Activated T-helper 17 cell treated with anti-CD3 and anti-CD28 coated beads, Interleukin-2, amount 50 U/mL, for 72 hours (primary cell): Measurements from ENCODE around the gene KCTD14. TPM values are rescaled to one million over a fixed set of nuclear protein-coding genes. Genes with fewer than 3 reads are reported as not detected.
"Not testable (repeated sequence)": the region's sequence is repeated elsewhere in the genome, so short reads cannot be mapped to it uniquely, and the experiment has no call there.

Experiments
- ATAC-seq: fragments of 150-1000 bp; cut with Tn5 transposase; replicated peaks from 2 replicates; pipeline ENCODE4 v1.10.0; 2021; ENCODE audit warnings: mild to moderate bottlenecking, moderate library complexity
- H3K27ac Mint-ChIP-seq: one replicate; pipeline ENCODE4 v1.8.0; 2022; ENCODE audit warnings: mixed read lengths
- H3K27me3 Mint-ChIP-seq: one replicate; pipeline ENCODE4 v1.8.0; 2022; ENCODE audit warnings: mixed read lengths
- H3K36me3 Mint-ChIP-seq: one replicate; pipeline ENCODE4 v1.8.0; 2022; ENCODE audit warnings: low read depth, mild to moderate bottlenecking, mixed read lengths
- H3K4me1 Mint-ChIP-seq: one replicate; pipeline ENCODE4 v1.8.0; 2022; ENCODE audit warnings: mixed read lengths
- H3K4me3 Mint-ChIP-seq: one replicate; pipeline ENCODE4 v1.8.0; 2022; ENCODE audit warnings: mild to moderate bottlenecking, mixed read lengths
- H3K9me3 Mint-ChIP-seq: one replicate; pipeline ENCODE4 v1.8.0; 2022; ENCODE audit warnings: mixed read lengths
- total RNA-seq, 2 donors: library from RNA; stranded (reverse); gene quantifications; one replicate each; pipeline ENCODE4 v1.2.3, GENCODE V29; 2022

Gene KCTD14
- total RNA-seq, 2 donors from 2014 or later: 0.21 TPM; not detected in 1

DNA sequence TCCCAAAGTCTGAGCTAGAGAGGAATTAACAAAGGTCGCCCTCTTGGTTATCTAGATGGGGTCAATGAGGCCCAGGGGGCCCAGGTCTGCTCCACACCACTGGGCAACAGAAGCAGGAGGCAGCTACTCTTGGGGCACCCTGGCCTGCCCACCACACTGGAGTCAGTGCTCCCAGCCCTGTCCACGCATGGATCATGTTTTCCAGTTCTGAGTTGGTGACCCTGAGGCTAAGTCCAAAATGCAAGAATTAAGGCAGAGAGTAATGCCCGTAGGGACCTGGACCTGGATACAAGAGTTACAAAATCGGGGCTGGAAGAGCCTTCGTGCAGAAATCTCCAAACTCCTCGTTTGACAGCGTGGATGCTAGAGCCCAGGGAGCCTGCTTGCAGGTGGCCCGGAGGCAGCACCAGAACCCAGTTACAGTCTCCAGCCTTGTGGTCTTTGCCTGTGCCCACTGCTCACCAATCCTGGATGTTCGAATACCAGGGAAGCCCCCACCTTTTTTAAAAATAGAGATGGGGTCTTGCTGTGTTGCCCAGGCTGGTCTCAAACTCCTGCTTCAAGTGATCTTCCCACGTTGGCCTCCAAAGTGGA lies 34.5 kb upstream of the KCTD14 start:
- H3K9me3 Mint-ChIP-seq: no peaks in the 10 kb centered on the region
- ATAC-seq: no peak
- H3K27me3 Mint-ChIP-seq: no peaks in the 10 kb centered on the region
- no peaks in the 10 kb centered on the region for H3K36me3 Mint-ChIP-seq
- H3K27ac Mint-ChIP-seq: no peak overlapping the region
- no peaks in the 10 kb centered on the region for H3K4me1 Mint-ChIP-seq
- no peak overlapping the region for H3K4me3 Mint-ChIP-seq

DNA sequence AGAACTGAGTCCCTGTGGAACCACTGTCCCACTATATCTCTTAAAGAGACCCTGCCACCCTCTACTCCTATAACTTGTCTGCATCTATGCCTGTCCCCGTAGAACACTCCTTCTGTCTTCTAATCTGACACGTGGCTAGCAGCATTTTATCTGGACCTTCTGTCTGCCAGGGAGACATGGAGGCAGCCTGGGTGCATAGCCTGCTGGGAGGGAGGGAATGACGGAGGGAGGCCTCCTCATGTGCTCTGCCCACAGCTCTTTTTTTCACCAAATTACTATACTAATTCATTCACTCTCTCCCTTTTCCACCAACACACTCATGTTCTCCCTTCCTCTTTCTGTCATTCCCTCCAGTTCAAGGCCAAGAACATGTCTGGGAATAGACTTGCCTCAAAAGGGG lies 33.0 kb upstream of the KCTD14 start:
- Mint-ChIP-seq H3K27ac (no peak overlapping the region), H3K27me3 (no peaks in the 10 kb centered on the region), H3K4me1 (no peaks in the 10 kb centered on the region), H3K36me3 (no peaks in the 10 kb centered on the region), H3K9me3 (no peaks in the 10 kb centered on the region), H3K4me3 (no peak overlapping the region)
- no peak for ATAC-seq

DNA sequence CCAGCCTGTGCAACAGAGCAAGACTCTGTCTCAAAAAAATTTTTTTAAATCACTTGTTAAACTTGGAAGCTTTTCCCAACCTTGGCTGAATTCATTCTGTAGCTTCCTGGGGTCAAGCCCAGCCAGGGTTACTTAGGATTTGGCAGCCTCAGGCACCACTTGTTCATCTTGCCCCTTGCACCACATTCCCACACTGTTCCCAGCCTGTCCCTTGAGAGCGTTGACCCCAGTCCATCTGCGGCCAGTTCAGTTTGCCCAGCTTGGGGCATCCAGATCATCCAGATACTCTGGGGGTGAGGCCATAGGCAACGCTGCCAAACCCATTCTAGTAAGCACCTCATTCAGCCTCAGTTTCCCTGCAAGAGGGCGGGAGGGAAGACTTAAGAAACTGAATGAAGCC lies 31.9 kb upstream of the KCTD14 start:
- no peaks in the 10 kb centered on the region for H3K36me3 Mint-ChIP-seq
- no peak overlapping the region for H3K4me3 Mint-ChIP-seq
- H3K27ac Mint-ChIP-seq: no peak overlapping the region
- ATAC-seq: no peak
- no peaks in the 10 kb centered on the region for H3K27me3 Mint-ChIP-seq
- no peaks in the 10 kb centered on the region for H3K9me3 Mint-ChIP-seq
- H3K4me1 Mint-ChIP-seq: no peaks in the 10 kb centered on the region

DNA sequence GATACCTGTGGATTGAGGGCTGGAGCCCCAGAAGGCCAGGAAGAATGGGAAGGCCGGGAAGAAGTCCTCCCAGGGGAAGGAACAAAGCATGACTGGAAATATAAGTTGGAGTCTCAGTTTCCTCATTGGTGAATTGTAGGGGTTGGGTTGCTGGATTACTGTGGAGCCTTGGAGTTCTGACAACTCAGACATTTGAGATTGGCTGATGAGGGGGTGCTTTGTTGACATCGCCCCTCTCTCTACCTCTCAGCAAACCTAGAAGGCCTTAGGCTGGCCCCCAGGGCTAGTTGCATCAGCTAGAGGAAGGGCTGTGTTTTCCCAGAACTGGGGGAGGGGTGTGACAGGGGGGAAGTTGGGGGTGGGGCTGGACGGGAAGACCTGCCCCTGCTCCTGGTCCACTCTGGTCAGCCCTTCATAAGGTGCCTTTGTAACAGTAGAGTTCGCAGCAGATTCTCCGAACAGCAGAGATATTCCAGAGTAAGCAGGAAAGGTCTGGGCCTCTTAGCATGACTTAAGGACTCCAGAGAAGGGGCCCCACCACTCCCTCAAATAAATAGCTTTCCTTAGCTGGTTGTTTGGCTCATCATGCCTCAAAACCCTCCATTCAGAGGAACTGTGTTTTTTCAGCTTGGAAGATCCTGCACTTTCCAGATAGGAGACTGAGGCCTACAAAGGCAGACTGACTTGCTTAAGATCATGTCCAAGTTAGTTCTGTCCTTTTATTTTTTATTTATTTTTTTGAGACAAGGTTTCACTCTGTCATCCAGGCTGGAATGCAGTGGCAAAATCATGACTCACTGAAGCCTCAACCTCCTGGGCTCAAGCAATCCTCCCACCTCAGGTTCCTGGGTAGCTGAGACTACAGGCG lies 28.1 kb upstream of the KCTD14 start:
- no peak overlapping the region for H3K4me3 Mint-ChIP-seq
- no peaks in the 10 kb centered on the region for H3K36me3 Mint-ChIP-seq
- ATAC-seq: no peak
- no peaks in the 10 kb centered on the region for H3K27me3 Mint-ChIP-seq
- no peak overlapping the region for H3K27ac Mint-ChIP-seq
- no peaks in the 10 kb centered on the region for H3K4me1 Mint-ChIP-seq
- H3K9me3 Mint-ChIP-seq: no peaks in the 10 kb centered on the region

DNA sequence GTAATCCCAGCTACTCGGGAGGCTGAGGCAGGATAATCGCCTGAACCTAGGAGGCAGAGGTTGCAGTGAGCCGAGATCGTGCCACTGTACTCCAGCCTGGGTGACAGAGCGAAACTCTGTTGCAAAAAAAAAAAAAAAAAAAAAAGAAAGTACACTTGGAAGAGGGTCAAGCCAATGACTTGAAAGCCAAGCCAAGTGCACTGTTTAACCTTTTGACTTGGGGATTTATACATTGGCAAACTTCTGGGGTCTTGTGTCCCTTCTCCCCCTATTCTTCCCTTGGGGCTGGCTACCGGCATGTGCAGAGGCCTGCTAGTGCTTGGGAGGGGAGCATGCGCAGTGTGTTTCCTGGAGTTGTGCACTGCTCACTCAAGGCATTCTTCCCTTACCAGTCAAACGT lies 26.3 kb upstream of the KCTD14 start:
- no peaks in the 10 kb centered on the region for H3K27me3 Mint-ChIP-seq
- no peak for ATAC-seq
- H3K36me3 Mint-ChIP-seq: no peaks in the 10 kb centered on the region
- no peaks in the 10 kb centered on the region for H3K9me3 Mint-ChIP-seq
- H3K27ac Mint-ChIP-seq: no peak overlapping the region
- H3K4me3 Mint-ChIP-seq: no peak overlapping the region
- H3K4me1 Mint-ChIP-seq: no peaks in the 10 kb centered on the region

DNA sequence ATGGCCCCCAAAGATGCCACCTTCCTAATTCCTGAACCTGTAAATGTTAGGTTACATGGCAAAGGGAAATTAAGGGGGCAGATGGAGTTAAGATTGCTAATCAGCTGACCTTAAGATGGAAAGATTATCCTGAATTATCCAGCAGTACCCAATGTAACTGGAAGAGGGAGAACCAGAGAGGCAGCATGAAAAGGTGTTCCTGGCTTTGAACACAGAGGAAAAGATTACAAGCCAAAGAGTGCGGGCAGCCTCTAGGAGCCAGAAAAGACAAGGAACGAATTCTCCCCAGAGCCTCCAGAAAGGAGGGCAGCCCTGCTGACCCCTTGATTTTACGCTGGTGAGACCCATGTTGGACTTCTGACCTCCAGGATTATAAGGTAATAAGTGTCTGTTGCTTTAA lies 25.5 kb upstream of the KCTD14 start:
- Mint-ChIP-seq H3K4me3 (no peak overlapping the region), H3K27me3 (no peaks in the 10 kb centered on the region), H3K9me3 (no peaks in the 10 kb centered on the region), H3K36me3 (no peaks in the 10 kb centered on the region), H3K27ac (no peak overlapping the region), H3K4me1 (no peaks in the 10 kb centered on the region)
- ATAC-seq: no peak

DNA sequence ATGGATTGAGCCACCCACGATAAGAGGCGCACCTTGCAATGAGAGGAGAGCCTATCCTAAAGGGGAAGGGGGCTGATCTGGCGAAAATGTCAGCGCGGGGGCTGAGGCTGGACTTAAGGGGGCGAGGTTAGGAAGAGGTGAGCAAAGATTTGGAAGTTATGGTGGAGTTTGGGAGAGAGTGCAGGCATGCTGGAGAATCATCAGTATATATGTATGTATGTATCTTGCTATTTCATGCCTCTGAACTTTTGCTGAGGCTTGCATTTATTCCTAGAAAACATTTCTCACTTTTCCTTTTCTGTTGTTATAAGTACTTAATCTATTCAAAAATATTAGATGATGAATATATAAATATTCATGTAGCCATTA lies 23.4 kb upstream of the KCTD14 start:
- H3K36me3 Mint-ChIP-seq: no peaks in the 10 kb centered on the region
- H3K4me3 Mint-ChIP-seq: peak overlapping the region; percentile 73
- H3K4me1 Mint-ChIP-seq: peaks cover 3% of the 10 kb centered on the region
- H3K27ac Mint-ChIP-seq: no peak overlapping the region
- H3K27me3 Mint-ChIP-seq: no peaks in the 10 kb centered on the region
- no peak for ATAC-seq
- H3K9me3 Mint-ChIP-seq: peaks cover 3% of the 10 kb centered on the region

DNA sequence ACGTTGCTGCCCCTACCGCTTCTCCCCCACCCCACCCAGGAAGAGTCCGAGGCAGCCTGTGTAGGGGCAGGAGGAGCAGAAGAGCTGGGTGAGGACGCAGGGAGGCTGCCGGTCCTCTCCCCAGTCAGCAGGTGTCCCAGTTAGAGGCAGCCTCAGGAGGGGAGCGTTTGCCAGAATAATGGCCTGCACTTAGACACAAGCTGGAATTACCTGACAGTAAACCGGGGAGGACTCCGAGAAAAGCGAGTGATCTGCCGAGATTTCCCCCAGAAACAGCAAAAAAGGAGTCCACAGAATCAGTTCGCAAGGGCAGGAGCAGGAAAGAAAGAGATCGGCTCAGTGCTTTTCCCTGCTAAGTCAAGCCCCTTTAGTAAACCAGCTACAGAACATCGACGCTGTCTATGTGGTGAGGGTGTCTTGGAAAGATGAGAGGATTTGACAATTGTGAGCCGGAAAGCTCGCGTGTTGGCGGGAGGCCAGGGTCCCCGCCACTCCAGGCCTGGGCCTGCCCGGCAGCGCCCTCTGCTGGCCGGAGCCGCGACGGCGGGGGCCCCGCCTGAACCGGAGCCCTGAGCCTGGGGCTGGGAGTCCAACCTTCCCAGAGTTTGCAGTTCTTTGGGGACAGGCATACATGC lies 22.9 kb upstream of the KCTD14 start:
- peaks cover 3% of the 10 kb centered on the region for H3K9me3 Mint-ChIP-seq
- H3K4me1 Mint-ChIP-seq: peaks cover 4% of the 10 kb centered on the region
- H3K4me3 Mint-ChIP-seq: peak overlapping the region; percentile 73
- peak; percentile 96 for ATAC-seq
- H3K36me3 Mint-ChIP-seq: no peaks in the 10 kb centered on the region
- H3K27me3 Mint-ChIP-seq: no peaks in the 10 kb centered on the region
- H3K27ac Mint-ChIP-seq: peak overlapping the region; percentile 66

DNA sequence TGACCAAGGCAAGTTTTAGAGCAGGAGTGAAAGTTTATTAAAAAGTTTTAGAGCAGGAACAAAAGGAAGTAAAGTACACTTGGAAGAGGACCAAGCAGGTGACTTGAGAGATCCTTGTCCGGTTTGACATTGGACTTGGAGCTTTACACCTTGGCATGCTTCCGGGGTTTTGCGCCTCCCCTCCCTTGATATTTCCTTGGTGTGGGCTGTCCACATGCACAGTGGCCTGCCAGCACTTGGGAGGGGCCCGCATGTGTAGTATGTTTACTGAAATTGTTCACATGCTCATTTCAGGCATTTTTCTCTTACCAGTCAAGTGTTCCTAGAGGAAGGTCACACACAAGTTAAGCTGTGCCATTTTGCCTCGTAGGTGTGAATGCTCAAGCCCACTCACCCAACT lies 21.6 kb upstream of the KCTD14 start:
- ATAC-seq: no peak
- H3K27ac Mint-ChIP-seq: no peak overlapping the region
- peaks cover 3% of the 10 kb centered on the region for H3K9me3 Mint-ChIP-seq
- H3K4me1 Mint-ChIP-seq: peaks cover 12% of the 10 kb centered on the region
- no peak overlapping the region for H3K4me3 Mint-ChIP-seq
- H3K27me3 Mint-ChIP-seq: no peaks in the 10 kb centered on the region
- no peaks in the 10 kb centered on the region for H3K36me3 Mint-ChIP-seq

DNA sequence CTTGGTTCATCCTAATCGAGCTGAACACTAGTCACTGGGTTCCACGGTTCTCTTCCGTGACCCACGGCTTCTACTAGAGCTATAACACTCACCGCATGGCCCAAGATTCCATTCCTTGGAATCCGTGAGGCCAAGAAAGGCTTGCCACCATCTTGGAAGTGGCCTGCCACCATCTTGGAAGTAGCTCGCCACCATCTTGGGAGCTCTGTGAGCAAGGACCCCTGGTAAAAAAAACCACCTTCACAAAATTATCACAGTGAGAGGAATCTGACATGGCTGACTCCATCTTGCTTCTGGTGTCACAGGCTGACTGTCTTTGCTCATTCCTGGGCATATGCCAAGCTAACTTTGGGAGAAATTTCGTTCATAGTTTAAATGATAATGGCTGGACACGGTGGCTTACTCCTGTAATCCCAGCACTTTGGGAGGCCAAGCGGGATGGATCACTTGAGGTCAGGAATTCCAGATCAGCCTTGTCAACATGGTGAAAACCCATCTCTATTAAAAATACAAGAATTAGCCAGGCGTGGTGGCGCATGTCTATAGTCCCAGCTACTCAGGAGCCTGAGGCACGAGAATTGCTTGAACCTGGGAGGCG lies 18.9 kb upstream of the KCTD14 start:
- peak overlapping the region; percentile 46 for H3K4me3 Mint-ChIP-seq
- no peaks in the 10 kb centered on the region for H3K36me3 Mint-ChIP-seq
- peaks cover 14% of the 10 kb centered on the region for H3K4me1 Mint-ChIP-seq
- H3K27ac Mint-ChIP-seq: peak overlapping the region; percentile 77
- no peaks in the 10 kb centered on the region for H3K27me3 Mint-ChIP-seq
- no peak for ATAC-seq
- H3K9me3 Mint-ChIP-seq: peaks cover 3% of the 10 kb centered on the region

DNA sequence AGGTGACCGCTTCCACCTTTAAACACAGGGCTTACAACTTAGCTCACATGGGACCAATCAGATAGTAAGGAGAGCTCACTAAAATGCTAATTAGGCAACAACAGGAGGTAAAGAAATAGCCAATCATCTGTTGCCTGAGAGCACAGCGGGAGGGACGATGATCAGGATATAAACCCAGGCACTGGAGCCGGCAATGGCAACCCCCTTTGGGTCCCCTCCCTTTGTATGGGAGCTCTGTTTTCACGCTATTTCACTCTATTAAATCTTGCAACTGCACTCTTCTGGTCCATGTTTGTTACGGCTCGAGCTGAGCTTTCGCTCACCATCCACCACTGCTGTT lies 18.3 kb upstream of the KCTD14 start:
- not testable (repeated sequence) for H3K9me3 Mint-ChIP-seq, H3K36me3 Mint-ChIP-seq, ATAC-seq, H3K27me3 Mint-ChIP-seq
- Mint-ChIP-seq H3K4me1 (peaks cover 14% of the 10 kb centered on the region), H3K27ac (peak overlapping the region; percentile 77), H3K4me3 (peak overlapping the region; percentile 46)

DNA sequence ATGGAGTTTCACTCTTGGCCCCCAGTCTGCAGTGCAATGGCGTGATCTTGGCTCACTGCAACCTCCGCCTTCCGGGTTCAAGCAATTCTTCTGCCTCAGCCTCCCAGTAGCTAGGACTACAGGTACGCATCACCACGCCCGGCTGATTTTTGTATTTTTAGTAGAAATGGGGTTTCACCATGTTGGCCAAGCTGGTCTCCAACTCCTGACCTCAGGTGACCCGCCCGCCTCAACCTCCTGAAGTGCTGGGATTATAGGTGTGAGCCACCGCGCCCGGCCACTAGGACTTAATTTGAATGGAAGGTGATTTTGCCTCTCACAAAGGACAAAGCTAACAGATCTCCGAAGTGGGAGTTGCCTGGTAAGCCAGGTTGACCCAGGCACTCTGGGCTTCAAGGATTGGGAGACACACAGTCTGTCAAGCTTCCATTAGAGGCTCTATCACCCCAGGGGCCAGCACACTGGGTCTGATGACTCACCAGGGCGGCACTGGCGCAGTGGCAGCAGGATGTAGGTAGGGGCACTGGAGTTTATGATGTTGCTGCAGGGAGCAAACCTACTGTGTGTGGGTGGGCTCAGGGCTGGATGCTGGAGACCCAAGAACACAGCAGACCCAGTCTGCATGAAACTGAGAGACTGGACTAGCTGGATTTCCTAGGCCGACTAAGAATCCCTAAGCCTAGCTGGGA lies 17.8 kb upstream of the KCTD14 start:
- peaks cover 14% of the 10 kb centered on the region for H3K4me1 Mint-ChIP-seq
- peak overlapping the region; percentile 98 for H3K27ac Mint-ChIP-seq
- no peaks in the 10 kb centered on the region for H3K36me3 Mint-ChIP-seq
- H3K9me3 Mint-ChIP-seq: peaks cover 3% of the 10 kb centered on the region
- no peaks in the 10 kb centered on the region for H3K27me3 Mint-ChIP-seq
- peak overlapping the region; percentile 86 for H3K4me3 Mint-ChIP-seq
- no peak for ATAC-seq

DNA sequence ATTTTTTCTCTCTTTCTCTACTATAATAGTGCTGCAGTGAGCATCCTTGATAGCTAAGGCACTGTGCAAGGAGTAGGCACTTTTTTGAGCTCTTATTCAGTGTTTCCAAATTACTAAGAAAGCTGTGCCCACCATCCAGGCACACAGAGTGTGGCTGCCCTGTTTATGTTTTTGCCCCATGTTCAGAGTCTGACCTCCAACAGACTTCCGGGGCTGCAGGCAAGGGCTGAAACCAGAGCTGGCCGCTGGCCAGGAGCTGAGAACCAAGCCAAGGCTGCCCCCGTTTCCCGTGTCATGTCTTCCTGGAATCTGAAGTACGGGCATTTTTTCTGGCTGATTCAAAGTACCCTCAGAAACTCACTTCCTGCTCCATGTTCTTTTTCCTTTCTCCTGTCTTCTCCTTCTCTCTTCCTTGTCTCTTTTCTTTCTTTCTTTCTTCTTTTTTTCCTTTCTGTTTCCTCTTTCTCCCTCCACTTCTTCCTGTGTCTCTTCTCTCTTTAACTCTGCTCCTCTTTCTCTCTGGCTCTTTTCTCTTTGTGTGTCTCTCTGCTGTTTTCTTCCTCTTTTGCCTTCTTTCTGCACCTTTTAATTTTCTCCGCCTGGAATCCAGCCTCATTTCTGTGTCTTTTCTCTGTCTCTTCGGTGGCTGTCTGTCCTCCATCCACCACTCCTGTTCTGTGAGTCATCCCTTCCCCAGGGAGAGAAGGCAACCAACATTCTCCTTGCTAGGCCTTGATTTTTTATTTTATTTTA lies 17.0 kb upstream of the KCTD14 start:
- H3K9me3 Mint-ChIP-seq: peaks cover 3% of the 10 kb centered on the region
- no peaks in the 10 kb centered on the region for H3K36me3 Mint-ChIP-seq
- H3K27ac Mint-ChIP-seq: peak overlapping the region; percentile 98
- peaks cover 14% of the 10 kb centered on the region for H3K4me1 Mint-ChIP-seq
- H3K4me3 Mint-ChIP-seq: peak overlapping the region; percentile 86
- ATAC-seq: peak; percentile 90
- no peaks in the 10 kb centered on the region for H3K27me3 Mint-ChIP-seq

DNA sequence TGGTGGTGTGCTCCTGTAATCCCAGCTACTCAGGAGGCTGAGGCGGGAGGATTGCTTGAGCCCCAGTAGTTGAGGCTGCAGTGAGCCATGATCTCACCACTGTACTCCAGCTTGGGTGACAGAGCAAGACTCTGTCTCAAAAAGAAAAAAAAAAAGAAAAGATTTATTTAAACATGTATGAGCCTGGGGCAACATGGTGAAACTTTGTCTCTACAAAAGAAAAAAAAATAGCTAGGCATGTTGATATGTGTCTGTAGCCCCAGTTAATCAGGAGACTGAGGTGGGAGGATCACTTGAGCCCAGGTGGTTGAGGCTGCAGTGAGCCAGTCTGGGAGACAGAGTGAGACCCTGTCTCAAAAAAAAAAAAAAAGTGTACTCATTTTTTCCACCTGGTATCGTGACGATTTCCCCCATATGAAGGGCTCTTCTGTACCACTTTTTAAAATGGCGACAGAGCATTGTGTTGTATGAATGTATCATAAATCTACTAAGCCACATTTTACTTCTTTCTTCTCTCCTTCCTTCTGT lies 16.4 kb upstream of the KCTD14 start:
- ATAC-seq: peak; percentile 61
- Mint-ChIP-seq H3K27me3 (no peaks in the 10 kb centered on the region), H3K36me3 (no peaks in the 10 kb centered on the region), H3K4me3 (peak overlapping the region; percentile 86), H3K9me3 (peaks cover 3% of the 10 kb centered on the region), H3K27ac (peak overlapping the region; percentile 98), H3K4me1 (peaks cover 14% of the 10 kb centered on the region)
